ENCODE data around the gene CCSER1.

CCSER1 gene

DNA sequence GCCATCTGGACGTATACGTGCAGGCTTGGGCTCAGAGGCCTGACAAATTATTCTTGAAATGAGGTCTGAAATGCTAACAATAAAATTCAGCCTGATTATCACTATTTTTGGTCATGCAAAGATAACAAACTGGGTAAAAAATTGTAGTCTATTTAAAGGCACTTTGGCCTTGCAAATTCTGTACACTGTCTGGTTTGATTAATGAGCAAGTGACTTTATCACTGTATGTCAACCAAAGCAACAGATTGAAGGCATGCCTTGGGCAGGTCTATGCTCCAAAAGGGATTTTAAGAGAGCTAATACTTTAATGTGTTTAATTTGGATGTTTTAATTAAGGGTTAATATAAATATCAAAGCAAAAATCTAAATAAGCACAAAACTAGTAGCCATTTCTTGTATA is 1141.7 kb downstream of the CCSER1 start:
- Mint-ChIP-seq H3K4me3 (no peak overlapping the region), H3K9me3 (peaks cover 11% of the 10 kb centered on the region), H3K4me1 (ENCODE audit: low read depth) (no peaks in the 10 kb centered on the region), H3K27me3 (no peaks in the 10 kb centered on the region), H3K36me3 (ENCODE audit: low read depth) (no peaks in the 10 kb centered on the region), H3K27ac (no peak overlapping the region)

DNA sequence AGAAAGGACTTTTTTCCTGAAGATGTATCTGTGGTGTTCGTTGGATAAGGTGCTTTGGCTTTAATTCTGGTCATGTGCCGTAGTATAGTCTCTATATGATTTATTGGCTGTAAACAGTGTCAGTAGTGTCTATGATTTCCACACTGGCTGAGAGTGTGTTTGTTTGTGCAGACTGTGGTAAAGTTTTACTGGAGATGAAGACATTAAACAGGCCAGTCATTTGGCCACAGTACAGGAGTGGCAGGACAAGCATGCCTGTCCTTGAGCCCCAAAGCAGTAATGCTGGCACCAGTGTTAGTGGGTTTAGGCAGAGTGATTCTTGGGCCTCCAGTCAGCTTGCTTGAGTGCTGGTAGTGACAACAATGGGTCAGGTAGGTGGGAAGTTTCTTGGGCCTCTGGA is 1152.7 kb downstream of the CCSER1 start:
- no peak overlapping the region for H3K4me3 Mint-ChIP-seq
- peaks cover 27% of the 10 kb centered on the region for H3K9me3 Mint-ChIP-seq
- H3K4me1 Mint-ChIP-seq (ENCODE audit: low read depth) = no peaks in the 10 kb centered on the region
- H3K27me3 Mint-ChIP-seq = no peaks in the 10 kb centered on the region
- H3K36me3 Mint-ChIP-seq (ENCODE audit: low read depth) = no peaks in the 10 kb centered on the region
- H3K27ac Mint-ChIP-seq = no peak overlapping the region

DNA sequence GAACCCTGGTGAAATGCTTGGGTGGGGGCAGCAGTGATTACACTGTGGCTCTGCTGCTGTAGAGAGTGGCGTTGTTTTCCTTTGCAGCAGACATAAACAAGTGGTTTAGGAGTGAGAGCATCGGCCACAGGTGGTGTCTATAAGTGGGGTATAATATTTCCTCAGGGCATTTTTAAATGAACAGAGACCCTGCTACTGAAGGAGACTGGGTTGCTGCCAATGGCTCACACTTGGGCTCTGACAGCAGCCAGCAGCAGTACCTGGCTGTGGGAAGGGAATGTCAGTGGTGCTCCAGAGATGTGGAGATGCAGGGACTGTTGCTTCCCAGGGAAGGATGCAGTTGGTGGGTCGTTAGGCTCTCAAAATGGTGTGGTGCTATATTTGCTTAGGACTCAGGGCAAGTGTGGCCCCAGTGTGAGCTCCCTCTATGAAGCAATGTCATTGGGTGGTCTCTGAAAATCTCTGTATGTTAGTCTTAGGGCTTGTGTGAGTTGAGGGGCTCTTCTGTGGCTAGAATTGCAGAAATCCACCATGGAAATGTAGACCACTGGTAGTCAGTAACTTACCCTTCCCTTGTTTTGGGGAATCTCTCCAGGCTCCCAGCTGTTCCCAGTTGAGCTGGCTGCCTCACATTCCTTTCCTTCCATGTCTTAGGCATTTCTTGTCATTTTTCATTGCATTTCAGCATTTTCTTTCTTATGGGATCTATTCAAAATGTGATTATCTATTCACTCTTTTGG is 1153.5 kb downstream of the CCSER1 start:
- Mint-ChIP-seq H3K36me3 (ENCODE audit: low read depth) (no peaks in the 10 kb centered on the region), H3K27ac (no peak overlapping the region), H3K9me3 (peaks cover 19% of the 10 kb centered on the region), H3K4me3 (no peak overlapping the region), H3K27me3 (no peaks in the 10 kb centered on the region), H3K4me1 (ENCODE audit: low read depth) (no peaks in the 10 kb centered on the region)

DNA sequence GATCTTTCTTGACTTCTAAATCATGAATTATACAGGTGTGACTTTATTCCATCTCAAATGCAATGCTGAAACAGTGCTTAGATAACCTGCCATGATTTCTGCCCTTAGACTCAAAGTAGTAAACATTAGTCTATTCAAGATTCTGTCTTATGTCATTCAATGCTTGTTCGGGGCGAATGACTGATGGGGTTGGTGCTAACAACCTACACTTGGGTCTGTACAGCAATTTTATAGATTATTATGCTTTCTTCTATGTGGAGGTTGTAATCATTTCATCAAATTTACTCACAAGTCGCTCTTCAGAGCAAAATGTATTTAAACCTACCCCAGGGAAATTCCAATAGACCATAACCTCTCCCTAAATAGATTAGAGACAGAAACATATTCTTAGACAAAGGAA is 1155.0 kb downstream of the CCSER1 start:
- Mint-ChIP-seq H3K4me3 (no peak overlapping the region), H3K4me1 (ENCODE audit: low read depth) (no peaks in the 10 kb centered on the region), H3K9me3 (peaks cover 15% of the 10 kb centered on the region)

DNA sequence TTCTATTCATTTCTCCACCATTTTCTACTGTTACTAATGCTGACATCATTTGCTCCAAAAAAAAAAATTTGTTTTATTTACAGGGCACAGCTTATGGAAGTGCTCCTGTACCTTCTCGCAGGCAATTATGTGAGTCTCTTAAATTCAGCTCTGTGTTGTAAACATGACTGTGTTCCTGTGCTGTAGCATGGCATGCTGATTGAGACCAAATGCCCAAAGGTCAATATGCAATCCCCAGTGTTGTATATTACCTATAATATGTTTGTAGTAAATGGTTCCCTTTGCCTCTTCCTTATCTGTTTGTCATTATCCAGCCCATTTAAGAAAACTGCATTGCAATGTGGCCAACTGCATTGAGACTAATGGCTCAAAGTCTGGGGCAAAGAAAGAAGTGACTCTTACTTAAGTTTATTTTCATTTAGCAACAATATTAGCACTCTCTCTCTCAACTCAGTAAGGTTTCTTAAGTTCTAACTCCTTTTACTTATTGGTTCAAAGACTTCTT is 1156.6 kb downstream of the CCSER1 start:
- Mint-ChIP-seq H3K27ac (no peak overlapping the region), H3K9me3 (peaks cover 6% of the 10 kb centered on the region), H3K4me1 (ENCODE audit: low read depth) (no peaks in the 10 kb centered on the region), H3K27me3 (no peaks in the 10 kb centered on the region), H3K36me3 (ENCODE audit: low read depth) (no peaks in the 10 kb centered on the region), H3K4me3 (no peak overlapping the region)

More for the DNA sequence above, 1155.0 kb downstream of the CCSER1 start:
- no peaks in the 10 kb centered on the region for H3K27me3 Mint-ChIP-seq
- H3K36me3 Mint-ChIP-seq (ENCODE audit: low read depth) = no peaks in the 10 kb centered on the region
- H3K27ac Mint-ChIP-seq = no peak overlapping the region

DNA sequence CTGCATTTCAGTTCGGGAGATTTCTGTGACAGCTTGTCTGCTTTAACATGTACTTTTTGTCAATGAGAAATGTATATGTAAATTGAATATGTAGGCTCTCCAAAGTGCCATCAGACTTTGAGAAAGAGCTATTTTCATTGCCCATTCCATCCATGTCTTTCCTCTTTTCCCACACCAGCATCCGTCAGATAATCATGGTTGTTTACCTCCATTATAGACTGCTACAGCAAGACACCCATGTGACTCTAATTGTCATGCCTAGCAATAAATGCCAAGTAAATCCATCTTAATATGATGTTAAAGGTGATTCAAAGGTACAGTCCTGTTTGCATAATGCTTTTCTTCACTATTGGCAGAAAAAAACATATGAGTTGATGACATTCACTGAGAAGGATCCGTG is 1157.3 kb downstream of the CCSER1 start:
- no peaks in the 10 kb centered on the region for H3K36me3 Mint-ChIP-seq (ENCODE audit: low read depth)
- H3K9me3 Mint-ChIP-seq = peaks cover 9% of the 10 kb centered on the region
- H3K27me3 Mint-ChIP-seq = no peaks in the 10 kb centered on the region
- H3K27ac Mint-ChIP-seq = no peak overlapping the region
- no peaks in the 10 kb centered on the region for H3K4me1 Mint-ChIP-seq (ENCODE audit: low read depth)
- H3K4me3 Mint-ChIP-seq = no peak overlapping the region

DNA sequence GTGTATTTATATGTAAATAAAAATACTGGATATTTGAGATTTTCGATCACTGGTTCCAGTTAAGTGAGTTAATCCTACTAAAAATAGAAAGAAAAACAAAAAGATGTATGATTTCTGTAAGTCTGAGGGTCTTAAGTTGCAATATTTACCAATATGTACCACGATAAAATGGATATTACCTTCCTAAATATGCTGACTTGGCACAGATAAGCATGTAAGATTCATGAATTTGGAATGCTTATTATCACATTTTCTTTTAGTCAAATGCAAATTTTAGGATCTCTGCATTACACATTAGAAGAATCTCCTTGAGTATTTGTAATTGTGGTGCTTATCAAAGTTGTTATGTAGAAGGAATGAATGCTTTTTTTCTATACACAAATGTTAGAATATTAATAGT is 1158.3 kb downstream of the CCSER1 start:
- Mint-ChIP-seq H3K27ac (no peak overlapping the region), H3K27me3 (no peaks in the 10 kb centered on the region), H3K36me3 (ENCODE audit: low read depth) (no peaks in the 10 kb centered on the region), H3K9me3 (peaks cover 10% of the 10 kb centered on the region), H3K4me1 (ENCODE audit: low read depth) (no peaks in the 10 kb centered on the region), H3K4me3 (no peak overlapping the region)

DNA sequence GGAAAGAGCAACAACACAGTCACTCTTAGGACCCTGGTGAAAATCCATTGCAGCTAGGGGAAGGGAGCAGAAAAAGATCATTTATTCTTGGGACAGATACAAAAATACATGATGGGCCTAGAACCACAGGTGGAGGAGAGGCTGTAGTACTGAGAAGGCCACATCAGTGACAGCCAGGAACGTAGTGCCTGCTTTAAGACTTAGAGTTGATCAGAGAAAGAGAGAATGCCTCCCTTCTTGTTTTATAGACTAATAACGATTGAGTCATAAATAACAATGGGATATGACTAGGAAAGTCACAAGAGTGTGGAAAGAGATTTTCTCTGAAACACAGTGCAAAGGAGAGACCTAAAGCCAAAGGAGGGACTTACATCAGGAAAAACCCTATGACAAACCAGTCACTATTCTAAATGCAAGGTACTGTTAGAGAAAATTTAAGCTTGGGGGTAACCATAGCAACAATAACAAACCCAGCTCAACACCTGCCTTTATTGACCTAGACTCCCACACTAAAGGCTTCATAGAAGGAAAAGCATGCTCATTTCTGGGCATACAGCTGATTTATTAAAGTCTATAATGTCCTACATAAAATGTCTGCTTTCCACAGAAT is 1161.6 kb downstream of the CCSER1 start:
- no peak overlapping the region for H3K4me3 Mint-ChIP-seq
- no peaks in the 10 kb centered on the region for H3K27me3 Mint-ChIP-seq
- no peak overlapping the region for H3K27ac Mint-ChIP-seq
- peaks cover 5% of the 10 kb centered on the region for H3K9me3 Mint-ChIP-seq
- H3K4me1 Mint-ChIP-seq (ENCODE audit: low read depth) = no peaks in the 10 kb centered on the region
- H3K36me3 Mint-ChIP-seq (ENCODE audit: low read depth) = no peaks in the 10 kb centered on the region

DNA sequence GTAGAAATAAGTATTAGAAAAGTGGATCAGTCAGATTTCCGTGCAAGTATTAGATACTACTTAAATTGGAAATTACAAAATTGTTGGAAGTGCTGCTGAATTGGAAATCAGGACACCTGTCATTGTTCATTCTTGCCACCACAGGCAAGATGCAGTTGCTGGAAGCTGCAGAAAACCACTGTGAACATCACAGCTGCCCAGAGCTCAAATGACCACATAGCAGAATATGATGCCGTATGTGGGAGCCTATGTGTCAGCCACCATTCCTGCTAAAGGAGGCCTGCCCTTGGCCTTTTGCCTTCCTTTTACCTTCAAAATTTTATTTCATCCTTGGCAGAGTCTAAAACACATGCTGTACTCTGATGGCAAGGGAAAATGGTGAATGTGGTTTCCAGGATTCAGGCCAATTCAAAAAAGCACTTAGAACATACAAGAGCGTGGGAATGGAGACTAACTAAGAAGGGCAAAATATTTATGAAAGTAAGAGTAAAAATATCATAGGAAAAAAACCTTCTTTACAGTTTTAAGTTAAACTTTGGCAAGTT is 1171.0 kb downstream of the CCSER1 start:
- Mint-ChIP-seq H3K36me3 (ENCODE audit: low read depth) (no peaks in the 10 kb centered on the region), H3K4me3 (no peak overlapping the region), H3K27ac (no peak overlapping the region), H3K4me1 (ENCODE audit: low read depth) (no peaks in the 10 kb centered on the region), H3K27me3 (no peaks in the 10 kb centered on the region), H3K9me3 (no peaks in the 10 kb centered on the region)

DNA sequence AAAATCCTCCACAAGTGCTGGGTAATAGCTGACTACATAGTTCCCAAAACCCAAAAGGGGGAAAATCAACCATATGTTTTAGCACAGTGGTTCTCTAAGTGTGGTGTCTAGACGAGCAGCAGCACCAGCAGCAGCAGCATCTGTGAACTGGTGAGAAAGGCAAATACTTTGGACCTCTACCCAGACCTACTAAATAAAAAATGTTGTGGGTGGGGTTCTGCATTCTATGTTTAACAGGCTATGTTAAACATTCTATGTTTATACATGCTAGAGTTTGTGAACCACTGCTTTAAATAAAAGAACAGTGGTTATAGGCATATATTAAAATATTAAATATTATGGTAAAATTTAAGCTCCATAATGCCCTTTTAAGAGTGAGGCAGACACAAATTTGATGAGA is 1171.6 kb downstream of the CCSER1 start:
- no peaks in the 10 kb centered on the region for H3K36me3 Mint-ChIP-seq (ENCODE audit: low read depth)
- no peaks in the 10 kb centered on the region for H3K4me1 Mint-ChIP-seq (ENCODE audit: low read depth)
- no peaks in the 10 kb centered on the region for H3K27me3 Mint-ChIP-seq
- H3K9me3 Mint-ChIP-seq = no peaks in the 10 kb centered on the region
- H3K27ac Mint-ChIP-seq = no peak overlapping the region
- no peak overlapping the region for H3K4me3 Mint-ChIP-seq

DNA sequence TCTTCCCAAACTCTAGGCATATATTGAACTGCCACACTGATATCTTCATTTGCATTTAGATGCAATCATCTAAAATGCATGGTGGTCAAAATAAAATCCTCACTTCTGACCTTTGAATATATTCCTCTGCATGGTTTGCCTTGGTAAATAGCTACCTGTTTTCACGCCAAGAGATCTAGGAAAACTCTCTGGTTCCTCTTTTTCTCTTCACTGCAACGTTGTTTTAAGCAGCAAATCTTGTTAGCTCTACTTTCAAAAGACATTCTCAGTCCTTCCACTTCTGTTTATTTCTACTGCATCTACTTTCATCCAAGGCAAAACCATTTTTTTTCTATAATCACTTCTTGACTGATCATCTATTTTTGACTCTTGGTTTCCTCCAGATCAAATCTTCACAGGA is 1174.9 kb downstream of the CCSER1 start:
- Mint-ChIP-seq H3K4me1 (ENCODE audit: low read depth) (no peaks in the 10 kb centered on the region), H3K36me3 (ENCODE audit: low read depth) (no peaks in the 10 kb centered on the region), H3K9me3 (no peaks in the 10 kb centered on the region), H3K27ac (no peak overlapping the region), H3K27me3 (no peaks in the 10 kb centered on the region), H3K4me3 (no peak overlapping the region)

DNA sequence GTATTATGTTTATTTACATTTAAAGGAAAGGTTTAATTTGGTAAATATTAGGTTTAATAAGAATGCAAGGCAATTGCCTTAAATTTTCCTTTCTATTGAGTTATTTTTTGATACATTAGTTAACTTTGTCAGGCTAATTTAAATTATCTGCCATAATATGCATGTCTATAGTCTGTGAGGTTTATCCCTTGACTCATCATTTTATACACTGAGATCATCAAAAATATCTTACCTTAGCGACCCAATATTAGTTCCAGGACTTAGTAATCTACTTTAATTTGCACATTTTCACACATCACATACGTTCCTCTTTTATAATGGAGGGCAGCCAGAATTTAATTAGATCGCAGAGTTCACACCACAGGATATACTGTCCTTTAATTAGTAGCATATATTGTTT is 1177.1 kb downstream of the CCSER1 start:
- no peaks in the 10 kb centered on the region for H3K27me3 Mint-ChIP-seq
- H3K36me3 Mint-ChIP-seq (ENCODE audit: low read depth) = no peaks in the 10 kb centered on the region
- no peaks in the 10 kb centered on the region for H3K4me1 Mint-ChIP-seq (ENCODE audit: low read depth)
- no peak overlapping the region for H3K4me3 Mint-ChIP-seq
- peaks cover 3% of the 10 kb centered on the region for H3K9me3 Mint-ChIP-seq
- H3K27ac Mint-ChIP-seq = no peak overlapping the region

DNA sequence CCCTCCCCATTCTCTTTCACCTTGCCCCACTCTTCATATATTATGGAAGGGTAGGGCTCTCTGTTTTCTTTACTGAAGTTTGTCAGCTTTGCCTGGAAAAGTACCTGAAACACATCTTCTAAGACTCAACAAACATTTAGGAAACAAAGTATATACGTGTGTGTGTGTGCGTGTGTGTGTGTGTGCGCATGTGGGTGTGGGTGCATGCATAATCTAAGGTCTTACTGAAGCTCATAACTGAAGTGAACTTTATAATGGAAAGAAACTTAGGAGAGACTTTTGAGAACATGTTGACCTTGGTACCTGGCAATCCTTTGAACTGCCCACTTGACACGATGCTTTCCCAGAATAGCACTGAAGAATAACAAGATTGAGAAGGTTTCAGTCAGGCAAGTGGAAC is 1190.2 kb downstream of the CCSER1 start:
- no peak overlapping the region for H3K27ac Mint-ChIP-seq
- H3K9me3 Mint-ChIP-seq = peaks cover 19% of the 10 kb centered on the region
- H3K27me3 Mint-ChIP-seq = no peaks in the 10 kb centered on the region
- no peaks in the 10 kb centered on the region for H3K4me1 Mint-ChIP-seq (ENCODE audit: low read depth)
- no peak overlapping the region for H3K4me3 Mint-ChIP-seq
- H3K36me3 Mint-ChIP-seq (ENCODE audit: low read depth) = no peaks in the 10 kb centered on the region

DNA sequence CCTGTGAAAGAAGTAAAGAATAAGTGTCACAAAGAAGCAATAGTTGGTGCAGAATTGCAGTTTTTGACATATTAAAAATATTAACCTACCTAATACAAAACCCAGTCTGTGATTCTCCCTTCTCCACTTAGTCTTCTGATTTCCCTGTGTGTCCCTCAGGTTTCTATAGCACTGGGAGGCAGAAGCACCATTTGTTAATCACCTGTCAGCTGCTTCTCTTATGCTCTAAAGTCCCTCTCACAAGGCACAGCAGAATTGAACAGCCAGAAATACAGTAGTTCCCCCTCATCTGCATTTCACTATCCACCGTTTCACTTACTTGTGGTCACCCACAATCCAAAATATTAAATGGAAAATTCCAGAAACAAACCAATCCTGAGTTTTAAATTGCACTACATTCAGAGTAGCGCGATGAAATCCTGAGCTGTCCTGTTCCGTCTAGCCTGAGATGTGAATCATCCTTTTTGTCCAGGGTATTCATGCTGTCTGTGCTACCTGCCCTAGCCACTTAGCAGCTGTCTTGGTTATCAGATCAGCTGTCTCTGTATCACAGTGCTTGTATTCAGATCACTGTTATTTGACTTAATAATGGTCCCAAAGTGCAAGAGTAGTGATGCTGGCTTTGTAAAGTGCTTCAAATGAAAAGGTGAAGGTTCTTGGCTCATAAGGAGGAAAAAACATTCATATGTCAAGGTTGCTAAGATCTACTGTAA is 1192.5 kb downstream of the CCSER1 start:
- H3K36me3 Mint-ChIP-seq (ENCODE audit: low read depth) = no peaks in the 10 kb centered on the region
- no peaks in the 10 kb centered on the region for H3K4me1 Mint-ChIP-seq (ENCODE audit: low read depth)
- H3K27me3 Mint-ChIP-seq = no peaks in the 10 kb centered on the region

DNA sequence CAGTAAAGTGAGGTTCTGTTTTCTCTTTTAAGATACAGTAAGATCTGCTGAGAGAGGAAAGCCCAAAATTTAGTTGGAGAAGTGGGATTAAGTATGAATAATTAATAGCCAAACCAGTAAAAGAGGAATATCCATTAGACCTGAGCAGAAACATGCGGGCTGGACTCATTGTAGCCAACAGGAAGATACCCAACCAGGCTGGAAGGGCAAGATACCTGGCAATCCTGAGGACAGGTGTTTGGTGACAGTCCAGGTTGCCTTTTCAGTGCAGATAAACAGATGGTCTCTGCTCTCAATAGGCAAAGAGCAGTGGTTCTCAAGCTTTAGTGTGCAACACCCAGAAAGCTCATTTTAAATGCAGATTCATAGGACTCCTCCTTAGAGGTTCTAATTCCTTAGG is 1195.8 kb downstream of the CCSER1 start:
- Mint-ChIP-seq H3K36me3 (ENCODE audit: low read depth) (no peaks in the 10 kb centered on the region), H3K27ac (no peak overlapping the region), H3K4me1 (ENCODE audit: low read depth) (no peaks in the 10 kb centered on the region), H3K9me3 (peaks cover 23% of the 10 kb centered on the region), H3K4me3 (no peak overlapping the region), H3K27me3 (no peaks in the 10 kb centered on the region)

More for the DNA sequence above, 1192.5 kb downstream of the CCSER1 start:
- Mint-ChIP-seq H3K9me3 (peaks cover 12% of the 10 kb centered on the region), H3K27ac (no peak overlapping the region), H3K4me3 (no peak overlapping the region)
